ENCODE results near the gene NUDCD3. TPM values are rescaled to one million over a fixed set of nuclear protein-coding genes. Genes with fewer than 3 reads are reported as not detected.

NUDCD3 gene
- total and polyA plus RNA-seq, 2 experiments from 2014 or later, result 35.7 to 42.7 TPM

- no peaks in the 10 kb centered on the region for H3K9me3 Mint-ChIP-seq
- no peak overlapping the region for H3K27ac ChIP-seq (ENCODE audit: low read depth)
- H4K20me1 ChIP-seq (replicated peaks; ENCODE audit: insufficient read depth), result peaks cover 33% of the 10 kb centered on the region
- H3K27me3 Mint-ChIP-seq (ENCODE audit: insufficient read depth, low read depth, poor library complexity), result no peaks in the 10 kb centered on the region
- H3K27ac Mint-ChIP-seq, result no peak overlapping the region; the same call in 1 of the 2 replicates
- H3K36me3 Mint-ChIP-seq (ENCODE audit: low read depth), result peaks cover 16% of the 10 kb centered on the region
- H3K4me2 ChIP-seq, result no peak overlapping the region
- H3K4me3 ChIP-seq, result no peak overlapping the region
- DNase-seq (ENCODE audit: low spot score) (no peak), ATAC-seq (peak; percentile 71)
- H3F3A ChIP-seq (replicated peaks; ENCODE audit: low read depth), result no peaks in the 10 kb centered on the region
- H3K4me1 Mint-ChIP-seq, result peaks cover 11% of the 10 kb centered on the region
- no peaks in the 10 kb centered on the region for H3K9me2 ChIP-seq (ENCODE audit: insufficient read depth)
- no peaks in the 10 kb centered on the region for H3K27me3 ChIP-seq (ENCODE audit: insufficient read depth)
- H3K36me3 ChIP-seq (ENCODE audit: insufficient read depth), result no peaks in the 10 kb centered on the region
- no peak overlapping the region for H3K4me3 Mint-ChIP-seq
- no peak for TF ChIP-seq POLR2AphosphoS5 (IDR thresholded peaks at IDR 0.05; ENCODE audit: low read depth)
- TF ChIP-seq STAT1 (IDR thresholded peaks at IDR 0.05; ENCODE audit: unreplicated experiment), result no peak
- no peak for TF ChIP-seq ZNF462 (CRISPR knock-in tag; IDR thresholded peaks at IDR 0.05)
- TF ChIP-seq CTCF (conservative IDR thresholded peaks at IDR 0.05; ENCODE audit: low read depth in 2 of 2), result no peak
- no peak for TF ChIP-seq ZNF114 (CRISPR knock-in tag; IDR thresholded peaks at IDR 0.05)
- TF ChIP-seq ETS1 (IDR thresholded peaks at IDR 0.05), result no peak
- H2AFZ ChIP-seq, result no peak overlapping the region
- H3K79me2 ChIP-seq (replicated peaks; ENCODE audit: insufficient read depth), result peaks cover 71% of the 10 kb centered on the region
- H3K4me1 ChIP-seq (ENCODE audit: insufficient read depth), result peaks cover 13% of the 10 kb centered on the region; the same call in 1 of the 2 replicates
Observed at GRCh38 chr7:44445986-44446671, 44.3 kb downstream of the NUDCD3 start.
